Sigmoid colon (tissue), 4 donors: ENCODE results near the gene CD74.

Source experiments
- EP300 ChIP-seq, 4 donors: sonication (generic); formaldehyde crosslinking; IDR thresholded peaks; one replicate each; pipeline ENCODE4 v1.6.1; 2017; ENCODE audit warnings: antibody characterized with exemption in 4 of 4
- POLR2A ChIP-seq, 2 donors: fragments of 450-650 bp; IDR thresholded peaks; one replicate each; pipeline ENCODE4 v1.6.1; 2016; ENCODE audit warnings: antibody characterized with exemption in 2 of 2, mild to moderate bottlenecking in 2 of 2, moderate library complexity in 2 of 2
- POLR2AphosphoS5 ChIP-seq, 4 donors: sonication (generic); formaldehyde crosslinking; IDR thresholded peaks; one replicate each; pipeline ENCODE4 v1.6.1; 2017; ENCODE audit warnings: antibody characterized with exemption in 4 of 4
- TF ChIP-seq, protein P1 (sequence below), 4 experiments: fragments of 450-650 bp in 3 of 4; fragments of 200-600 bp in 1 of 4; IDR thresholded peaks; one replicate each; pipeline ENCODE4 v1.5.1; 2016 to 2019; ENCODE audit warnings: antibody characterized with exemption in 4 of 4, mild to moderate bottlenecking in 3 of 4, moderate library complexity in 2 of 4

DNA sequence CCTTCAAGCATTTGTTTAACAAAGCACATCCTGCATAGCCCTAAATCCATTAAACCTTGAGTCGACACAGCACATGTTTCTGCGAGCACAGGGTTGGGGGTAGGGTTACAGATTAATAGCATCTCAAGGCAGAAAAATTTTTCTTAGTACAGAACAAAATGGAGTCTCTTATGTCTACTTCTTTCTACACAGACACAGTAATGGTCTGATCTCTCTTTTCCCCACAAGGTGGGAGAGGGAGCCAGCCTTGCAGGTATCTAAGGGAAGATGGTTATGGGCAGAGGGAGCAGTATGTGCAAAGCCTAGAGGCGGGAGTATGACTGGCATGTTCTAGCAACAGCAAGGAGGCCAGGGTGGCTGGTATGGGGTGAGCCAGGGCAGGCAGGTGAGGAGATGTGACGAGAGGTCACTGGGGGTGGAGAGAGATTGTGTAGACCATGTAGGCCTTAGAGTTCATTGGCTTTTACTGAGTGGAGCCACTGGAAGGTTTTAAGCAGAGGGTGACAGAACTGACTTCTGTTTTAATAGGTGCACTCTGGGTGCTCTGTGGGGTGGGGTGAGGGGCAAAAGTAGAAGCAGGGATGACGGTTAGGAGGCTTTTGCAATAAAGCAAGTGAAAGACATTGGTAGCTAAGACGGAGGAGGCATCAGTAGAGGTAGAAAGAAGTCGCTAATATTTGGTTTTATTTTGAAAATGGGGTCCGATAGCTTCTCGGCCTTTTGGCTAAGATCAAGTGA is 42.0 kb upstream of the CD74 start:
- TF ChIP-seq, protein P1, sequence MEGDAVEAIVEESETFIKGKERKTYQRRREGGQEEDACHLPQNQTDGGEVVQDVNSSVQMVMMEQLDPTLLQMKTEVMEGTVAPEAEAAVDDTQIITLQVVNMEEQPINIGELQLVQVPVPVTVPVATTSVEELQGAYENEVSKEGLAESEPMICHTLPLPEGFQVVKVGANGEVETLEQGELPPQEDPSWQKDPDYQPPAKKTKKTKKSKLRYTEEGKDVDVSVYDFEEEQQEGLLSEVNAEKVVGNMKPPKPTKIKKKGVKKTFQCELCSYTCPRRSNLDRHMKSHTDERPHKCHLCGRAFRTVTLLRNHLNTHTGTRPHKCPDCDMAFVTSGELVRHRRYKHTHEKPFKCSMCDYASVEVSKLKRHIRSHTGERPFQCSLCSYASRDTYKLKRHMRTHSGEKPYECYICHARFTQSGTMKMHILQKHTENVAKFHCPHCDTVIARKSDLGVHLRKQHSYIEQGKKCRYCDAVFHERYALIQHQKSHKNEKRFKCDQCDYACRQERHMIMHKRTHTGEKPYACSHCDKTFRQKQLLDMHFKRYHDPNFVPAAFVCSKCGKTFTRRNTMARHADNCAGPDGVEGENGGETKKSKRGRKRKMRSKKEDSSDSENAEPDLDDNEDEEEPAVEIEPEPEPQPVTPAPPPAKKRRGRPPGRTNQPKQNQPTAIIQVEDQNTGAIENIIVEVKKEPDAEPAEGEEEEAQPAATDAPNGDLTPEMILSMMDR (IDR thresholded peaks at IDR 0.05): no peak
- no peak for TF ChIP-seq POLR2A (IDR thresholded peaks at IDR 0.05)
- TF ChIP-seq EP300 (IDR thresholded peaks at IDR 0.05): no peak
- no peak for TF ChIP-seq POLR2AphosphoS5 (IDR thresholded peaks at IDR 0.05)
